Fibroblast of lung (primary cell): ENCODE results near the gene BCL11A. TPM values are rescaled to one million over a fixed set of nuclear protein-coding genes. Genes with fewer than 3 reads are reported as not detected.

Source experiments
- DNase-seq, 2 donors: peaks; one replicate each; pipeline versions ENCODE4 v3.0.0 to v3.0.0-alpha.2; 2010; ENCODE audit warnings: low read depth in 2 of 2
- H2AFZ ChIP-seq: 2 replicates; pipeline ENCODE4 v1.5.1; 2012; ENCODE audit warnings: low read length, control low read depth, inconsistent platforms
- H3K27ac ChIP-seq: 2 replicates; pipeline ENCODE4 v1.5.1; 2011; ENCODE audit warnings: low read length, control low read depth; ENCODE audit not compliant: insufficient read depth
- H3K27me3 ChIP-seq: 2 replicates; pipeline ENCODE4 v1.5.1; 2011; ENCODE audit warnings: mild to moderate bottlenecking, low read length; ENCODE audit not compliant: control insufficient read depth, insufficient read depth
- H3K36me3 ChIP-seq: 2 replicates; pipeline ENCODE4 v1.5.1; 2011; ENCODE audit warnings: low read length; ENCODE audit not compliant: control insufficient read depth, insufficient read depth
- H3K4me1 ChIP-seq: 2 replicates; pipeline ENCODE4 v1.5.1; 2011; ENCODE audit warnings: low read length; ENCODE audit not compliant: control insufficient read depth, insufficient read depth; ENCODE audit errors: extremely low read depth
- H3K4me2 ChIP-seq: 2 replicates; pipeline ENCODE4 v1.5.1; 2011; ENCODE audit warnings: low read length, control low read depth; ENCODE audit not compliant: insufficient read depth; ENCODE audit errors: extremely low read depth
- H3K4me3 ChIP-seq, 4 experiments: fragments of 200-600 bp in 1 of 4; sonication (generic) in 1 of 4; replicated peaks in 1 of 4; 2 replicates each; pipeline ENCODE4 v1.5.1; 2011 to 2016; ENCODE audit warnings: low read length in 4 of 4, low read depth in 3 of 4, mild to moderate bottlenecking in 3 of 4, control low read depth in 2 of 4, inconsistent platforms in 1 of 4, mixed read lengths in 1 of 4; ENCODE audit not compliant: insufficient read depth in 1 of 4; ENCODE audit errors: control extremely low read depth in 1 of 4
- H3K79me2 ChIP-seq: 2 replicates; pipeline ENCODE4 v1.5.1; 2012; ENCODE audit warnings: mild to moderate bottlenecking, low read length, inconsistent platforms; ENCODE audit not compliant: control insufficient read depth, insufficient read depth
- H3K9ac ChIP-seq: 2 replicates; pipeline ENCODE4 v1.5.1; 2011; ENCODE audit warnings: mild to moderate bottlenecking, low read length, control low read depth; ENCODE audit not compliant: insufficient read depth
- H3K9me3 ChIP-seq: 2 replicates; pipeline ENCODE4 v1.5.1; 2012; ENCODE audit warnings: low read depth, low read length; ENCODE audit not compliant: control insufficient read depth, insufficient read depth
- H4K20me1 ChIP-seq: 2 replicates; pipeline ENCODE4 v1.5.1; 2011; ENCODE audit warnings: low read length; ENCODE audit not compliant: control insufficient read depth, insufficient read depth; ENCODE audit errors: extremely low read depth
- CTCF ChIP-seq, 2 donors: IDR thresholded peaks in 1 of 2; conservative IDR thresholded peaks in 1 of 2; 1 replicate in 1 of 2; 2 replicates in 1 of 2; pipeline ENCODE4 v1.5.1; 2011 to 2012; ENCODE audit warnings: low read length in 2 of 2, control low read depth in 1 of 2, inconsistent platforms in 1 of 2, low read depth in 1 of 2, mild to moderate bottlenecking in 1 of 2
- EZH2 ChIP-seq: IDR thresholded peaks from 2 replicates; pipeline ENCODE4 v1.5.1; 2012; ENCODE audit warnings: low read length, control low read depth, mild to moderate bottlenecking; ENCODE audit errors: missing control alignments
- polyA plus RNA-seq, 2 donors: library from polyadenylated mRNA; depleted of rRNA in 1 of 2; stranded (reverse) in 1 of 2; unstranded in 1 of 2; fragments of >200 nt; gene quantifications; 2 replicates each; pipeline ENCODE4 v1.2.1, GENCODE V29; 2011 to 2012; ENCODE audit warnings: missing spikeins in 1 of 2
- total RNA-seq: library from RNA; depleted of rRNA; stranded (reverse); fragments of >200 nt; gene quantifications from 2 replicates; pipeline ENCODE4 v1.2.1, GENCODE V29; 2014

Gene BCL11A
- total and polyA plus RNA-seq, 2 donors (not counting 1 experiment from before 2014, with no cell fraction given): 0.09 to 0.17 TPM

DNA sequence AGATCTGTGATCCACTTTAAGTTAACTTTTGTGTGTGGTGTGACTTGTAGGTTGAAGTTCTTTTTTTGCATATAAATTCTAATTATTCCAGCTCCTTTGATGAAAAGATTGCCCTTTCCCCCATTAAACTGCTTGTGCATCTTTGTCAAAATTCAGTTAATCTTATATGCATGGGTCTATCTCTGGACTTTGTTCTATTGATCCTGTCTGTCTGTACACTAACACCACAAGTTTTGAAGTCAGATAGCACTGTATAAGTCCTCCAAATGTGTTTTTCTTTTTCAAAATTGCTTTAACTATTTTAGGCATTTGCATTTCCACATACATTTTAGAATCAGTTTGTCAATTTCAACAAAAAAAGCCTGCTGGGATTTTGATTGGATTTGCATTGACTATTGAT lies 137.6 kb downstream of the BCL11A start:
- no peak overlapping the region for H3K27ac ChIP-seq
- H3K27me3 ChIP-seq: no peaks in the 10 kb centered on the region
- no peaks in the 10 kb centered on the region for H3K9me3 ChIP-seq
- H3K9ac ChIP-seq: no peak overlapping the region
- H3K4me1 ChIP-seq: no peaks in the 10 kb centered on the region
- no peak overlapping the region for H2AFZ ChIP-seq
- no peak for DNase-seq
- H3K79me2 ChIP-seq: no peaks in the 10 kb centered on the region
- no peak overlapping the region for H3K4me2 ChIP-seq
- H4K20me1 ChIP-seq: no peaks in the 10 kb centered on the region
- H3K4me3 ChIP-seq: no peak overlapping the region
- no peaks in the 10 kb centered on the region for H3K36me3 ChIP-seq
- no peak for TF ChIP-seq CTCF (conservative IDR thresholded peaks at IDR 0.05 in 1 of 2, IDR thresholded peaks at IDR 0.05 in 1 of 2; ENCODE audit: low read depth in 1 of 2, low read length in 2 of 2)
- TF ChIP-seq EZH2: no peak

DNA sequence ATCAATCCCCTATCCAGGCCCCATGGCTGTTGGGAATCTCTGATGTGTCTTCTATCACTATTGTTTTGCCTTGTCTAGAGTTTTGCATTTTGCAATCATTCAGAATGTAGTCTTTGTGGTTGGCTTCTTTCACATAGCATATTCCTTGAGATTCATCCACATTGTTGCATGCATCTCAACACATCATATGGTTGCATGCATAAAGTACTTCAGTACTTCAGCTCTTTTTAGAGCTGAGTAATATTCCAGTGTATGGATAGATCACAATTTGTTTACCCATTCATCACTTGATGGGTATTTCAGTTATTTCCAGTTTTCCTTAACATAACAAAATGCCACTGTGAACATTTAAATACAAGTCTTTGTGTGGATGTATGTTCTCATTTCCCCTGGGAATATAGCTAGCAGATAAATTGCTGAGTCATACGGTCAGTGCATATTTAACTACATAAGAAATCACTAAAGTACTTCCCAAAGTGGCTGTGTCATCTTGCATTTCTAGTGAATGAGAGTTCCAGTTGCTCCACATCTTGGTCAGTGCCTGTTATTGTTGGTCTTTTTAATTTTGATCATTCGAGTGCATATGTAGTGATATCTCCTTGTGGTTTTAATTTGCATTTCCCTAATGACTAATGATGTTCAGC lies 138.8 kb downstream of the BCL11A start:
- Histone ChIP-seq H3K9me3 (no peaks in the 10 kb centered on the region), H3K9ac (no peak overlapping the region), H3K4me3 (no peak overlapping the region), H3K27ac (no peak overlapping the region), H3K79me2 (no peaks in the 10 kb centered on the region), H3K4me1 (no peaks in the 10 kb centered on the region), H4K20me1 (no peaks in the 10 kb centered on the region), H3K36me3 (no peaks in the 10 kb centered on the region), H3K4me2 (no peak overlapping the region), H3K27me3 (no peaks in the 10 kb centered on the region), H2AFZ (no peak overlapping the region)
- TF ChIP-seq EZH2 (no peak), CTCF (conservative IDR thresholded peaks at IDR 0.05 in 1 of 2, IDR thresholded peaks at IDR 0.05 in 1 of 2; ENCODE audit: low read depth in 1 of 2, low read length in 2 of 2) (no peak)
- peak; percentile 39 to 67 for DNase-seq

DNA sequence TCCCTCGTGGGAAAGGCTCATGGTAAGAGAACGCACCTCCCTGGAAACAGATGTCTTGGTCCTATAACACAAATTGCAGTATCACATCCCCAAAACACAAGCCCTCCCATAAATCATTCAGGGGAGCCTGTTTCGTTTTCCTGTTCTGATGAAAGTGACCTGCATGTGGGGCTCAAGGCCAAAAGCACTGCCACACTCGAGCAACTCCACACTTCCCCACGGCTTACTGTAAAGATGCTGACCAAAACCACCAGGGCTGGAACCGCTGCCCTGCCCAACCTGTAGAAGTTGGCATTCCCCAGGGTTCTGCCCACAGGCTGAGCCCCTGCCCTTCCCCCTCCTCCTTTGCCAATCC lies 139.7 kb downstream of the BCL11A start:
- no peaks in the 10 kb centered on the region for H3K36me3 ChIP-seq
- DNase-seq: no peak
- no peak for TF ChIP-seq EZH2
- no peak for TF ChIP-seq CTCF (conservative IDR thresholded peaks at IDR 0.05 in 1 of 2, IDR thresholded peaks at IDR 0.05 in 1 of 2; ENCODE audit: low read depth in 1 of 2, low read length in 2 of 2)
- H4K20me1 ChIP-seq: no peaks in the 10 kb centered on the region
- no peaks in the 10 kb centered on the region for H3K9me3 ChIP-seq
- no peak overlapping the region for H3K27ac ChIP-seq
- no peaks in the 10 kb centered on the region for H3K79me2 ChIP-seq
- no peak overlapping the region for H3K4me2 ChIP-seq
- no peak overlapping the region for H2AFZ ChIP-seq
- H3K27me3 ChIP-seq: no peaks in the 10 kb centered on the region
- no peak overlapping the region for H3K4me3 ChIP-seq
- H3K9ac ChIP-seq: no peak overlapping the region
- no peaks in the 10 kb centered on the region for H3K4me1 ChIP-seq
